Epithelial cell of proximal tubule (primary cell): ENCODE measurements around the gene DYNC1LI1. TPM values are rescaled to one million over a fixed set of nuclear protein-coding genes. Genes with fewer than 3 reads are reported as not detected.
A peak's percentile ranks its signal among the peaks of the same experiment; 100 is the strongest.

Source experiments
- DNase-seq: peaks from one replicate; pipeline ENCODE4 v3.0.0-alpha.2; 2011; ENCODE audit warnings: low read depth
- H3K4me3 ChIP-seq: 2 replicates; pipeline ENCODE4 v1.5.1; 2011; ENCODE audit warnings: low read depth, mild to moderate bottlenecking, low read length
- CTCF ChIP-seq: conservative IDR thresholded peaks from 2 replicates; pipeline ENCODE4 v1.5.1; 2012; ENCODE audit warnings: low read depth, mild to moderate bottlenecking, low read length
- total RNA-seq: library from RNA; depleted of rRNA; stranded (reverse); fragments of >200 nt; gene quantifications from 2 replicates; pipeline ENCODE4 v1.2.3, GENCODE V29; 2015

DYNC1LI1 gene
- total RNA-seq, 1 donor from 2014 or later: 40.6 TPM

GRCh38 chr3:32502118-32502945, 68.3 kb downstream of the DYNC1LI1 start, which contains the start of gene CMTM6:
CMTM6 (minus strand) TSS chr3:32502852; CDS start chr3:32502745, 107 bp downstream.
- no peak for DNase-seq
- no peak for TF ChIP-seq CTCF

GRCh38 chr3:32501783-32502117, 68.9 kb downstream of the DYNC1LI1 start:
- no peak for DNase-seq
- TF ChIP-seq CTCF: no peak
- peak overlapping the region; percentile 95 for H3K4me3 ChIP-seq

More at GRCh38 chr3:32502118-32502945, 68.3 kb downstream of the DYNC1LI1 start, which contains the start of gene CMTM6:
- H3K4me3 ChIP-seq: peak within 1 kb of the TSS; percentile 95

- no peak for TF ChIP-seq CTCF
- peak overlapping the region; percentile 95 for H3K4me3 ChIP-seq
These were observed 69.5 kb downstream of the DYNC1LI1 start for GRCh38 chr3:32500880-32501782.

GRCh38 chr3:32500231-32500630, 70.4 kb downstream of the DYNC1LI1 start:
- DNase-seq: no peak
- H3K4me3 ChIP-seq: no peak overlapping the region
- no peak for TF ChIP-seq CTCF

More at GRCh38 chr3:32500880-32501782, 69.5 kb downstream of the DYNC1LI1 start:
- no peak for DNase-seq

- no peak for TF ChIP-seq CTCF
- no peak overlapping the region for H3K4me3 ChIP-seq
- no peak for DNase-seq
These were observed 71.1 kb downstream of the DYNC1LI1 start for GRCh38 chr3:32499585-32499984.

GRCh38 chr3:32498992-32499391, 71.7 kb downstream of the DYNC1LI1 start:
- DNase-seq: no peak
- no peak for TF ChIP-seq CTCF
- no peak overlapping the region for H3K4me3 ChIP-seq
